ENCODE measurements around the gene OR51S1.

DNA sequence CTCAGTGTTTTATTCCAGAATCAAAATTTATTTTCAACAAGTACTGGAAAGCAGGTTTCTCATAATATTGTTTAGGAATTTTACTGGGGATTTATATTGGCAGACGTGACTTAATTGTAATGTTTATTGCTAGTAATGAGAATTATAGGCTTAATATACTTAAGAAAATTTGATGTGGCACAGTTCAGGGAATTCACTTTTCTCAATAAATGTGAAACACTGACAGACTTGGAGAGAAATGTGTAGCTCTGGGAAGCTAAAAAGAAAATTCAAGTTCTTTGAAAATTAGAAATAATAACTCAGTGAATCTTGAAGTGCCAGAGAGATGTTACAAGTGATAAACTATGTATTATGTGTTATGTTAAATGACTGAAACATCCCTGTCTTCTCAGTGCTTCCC is 28.0 kb downstream of the OR51S1 start, which contains the start of gene OR51F2:
- TF ChIP-seq, protein P1, sequence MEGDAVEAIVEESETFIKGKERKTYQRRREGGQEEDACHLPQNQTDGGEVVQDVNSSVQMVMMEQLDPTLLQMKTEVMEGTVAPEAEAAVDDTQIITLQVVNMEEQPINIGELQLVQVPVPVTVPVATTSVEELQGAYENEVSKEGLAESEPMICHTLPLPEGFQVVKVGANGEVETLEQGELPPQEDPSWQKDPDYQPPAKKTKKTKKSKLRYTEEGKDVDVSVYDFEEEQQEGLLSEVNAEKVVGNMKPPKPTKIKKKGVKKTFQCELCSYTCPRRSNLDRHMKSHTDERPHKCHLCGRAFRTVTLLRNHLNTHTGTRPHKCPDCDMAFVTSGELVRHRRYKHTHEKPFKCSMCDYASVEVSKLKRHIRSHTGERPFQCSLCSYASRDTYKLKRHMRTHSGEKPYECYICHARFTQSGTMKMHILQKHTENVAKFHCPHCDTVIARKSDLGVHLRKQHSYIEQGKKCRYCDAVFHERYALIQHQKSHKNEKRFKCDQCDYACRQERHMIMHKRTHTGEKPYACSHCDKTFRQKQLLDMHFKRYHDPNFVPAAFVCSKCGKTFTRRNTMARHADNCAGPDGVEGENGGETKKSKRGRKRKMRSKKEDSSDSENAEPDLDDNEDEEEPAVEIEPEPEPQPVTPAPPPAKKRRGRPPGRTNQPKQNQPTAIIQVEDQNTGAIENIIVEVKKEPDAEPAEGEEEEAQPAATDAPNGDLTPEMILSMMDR (IDR thresholded peaks at IDR 0.05), result no peak
- TF ChIP-seq POLR2AphosphoS5 (IDR thresholded peaks at IDR 0.05) (no peak), POLR2A (IDR thresholded peaks at IDR 0.05) (no peak)
